ENCODE measurements around the gene DOP1B.
"Not testable (repeated sequence)": the region's sequence is repeated elsewhere in the genome, so short reads cannot be mapped to it uniquely, and the experiment has no call there.

Gene DOP1B

GRCh38 chr21:36174780-36175179, 18.2 kb downstream of the DOP1B start:
- no peak for DNase-seq

GRCh38 chr21:36175771-36176565, 19.3 kb downstream of the DOP1B start:
- no peak for DNase-seq

GRCh38 chr21:36178349-36178748, 21.7 kb downstream of the DOP1B start:
- no peak for DNase-seq

- DNase-seq: no peak
Measured at GRCh38 chr21:36179145-36179544, 22.5 kb downstream of the DOP1B start.

- DNase-seq: no peak
Measured at GRCh38 chr21:36180963-36181362, 24.3 kb downstream of the DOP1B start.

GRCh38 chr21:36183144-36183795, 26.6 kb downstream of the DOP1B start:
- DNase-seq: no peak

GRCh38 chr21:36184545-36184944, 27.9 kb downstream of the DOP1B start:
- DNase-seq: no peak

GRCh38 chr21:36185523-36185922, 28.9 kb downstream of the DOP1B start:
- no peak for DNase-seq

GRCh38 chr21:36186081-36186480, 29.5 kb downstream of the DOP1B start:
- no peak for DNase-seq

- no peak for DNase-seq
Measured at GRCh38 chr21:36186506-36187399, 30.1 kb downstream of the DOP1B start.

GRCh38 chr21:36188081-36188681, 31.6 kb downstream of the DOP1B start:
- no peak for DNase-seq

GRCh38 chr21:36188937-36189336, 32.3 kb downstream of the DOP1B start:
- DNase-seq: no peak

GRCh38 chr21:36190736-36191135, 34.1 kb downstream of the DOP1B start:
- no peak for DNase-seq

- DNase-seq: no peak
Measured at GRCh38 chr21:36193200-36193599, 36.6 kb downstream of the DOP1B start.

GRCh38 chr21:36194024-36194423, 37.4 kb downstream of the DOP1B start:
- DNase-seq: no peak

- no peak for DNase-seq
Measured at GRCh38 chr21:36195613-36196012, 39.0 kb downstream of the DOP1B start.

- DNase-seq: no peak
Measured at GRCh38 chr21:36199021-36199420, 42.4 kb downstream of the DOP1B start.

- DNase-seq: not testable (repeated sequence)
Measured at GRCh38 chr21:36199575-36199974, 43.0 kb downstream of the DOP1B start.

- DNase-seq: no peak
Measured at GRCh38 chr21:36200081-36200561, 43.5 kb downstream of the DOP1B start.

- DNase-seq: no peak
Measured at GRCh38 chr21:36202726-36203602, 46.3 kb downstream of the DOP1B start.

GRCh38 chr21:36203603-36203889, 46.9 kb downstream of the DOP1B start:
- DNase-seq: no peak

- DNase-seq: no peak
Measured at GRCh38 chr21:36204980-36205379, 48.4 kb downstream of the DOP1B start.
